Hindlimb muscle (tissue), 1 donor: ENCODE data around the gene ATG9A. TPM values are rescaled to one million over a fixed set of nuclear protein-coding genes. Genes with fewer than 3 reads are reported as not detected.
"Not testable (repeated sequence)": the region's sequence is repeated elsewhere in the genome, so short reads cannot be mapped to it uniquely, and the experiment has no call there.

ENCODE experiments used
- DNase-seq: peaks from one replicate; pipeline ENCODE4 v3.0.0-alpha.2; 2013
- polyA plus RNA-seq: library from polyadenylated mRNA; unstranded; fragments of 120-200 nt; gene quantifications from one replicate; pipeline ENCODE4 v1.2.1, GENCODE V29; 2013; ENCODE audit not compliant: insufficient read length

ATG9A gene
- polyA plus RNA-seq, 1 donor: 35.9 TPM

DNA sequence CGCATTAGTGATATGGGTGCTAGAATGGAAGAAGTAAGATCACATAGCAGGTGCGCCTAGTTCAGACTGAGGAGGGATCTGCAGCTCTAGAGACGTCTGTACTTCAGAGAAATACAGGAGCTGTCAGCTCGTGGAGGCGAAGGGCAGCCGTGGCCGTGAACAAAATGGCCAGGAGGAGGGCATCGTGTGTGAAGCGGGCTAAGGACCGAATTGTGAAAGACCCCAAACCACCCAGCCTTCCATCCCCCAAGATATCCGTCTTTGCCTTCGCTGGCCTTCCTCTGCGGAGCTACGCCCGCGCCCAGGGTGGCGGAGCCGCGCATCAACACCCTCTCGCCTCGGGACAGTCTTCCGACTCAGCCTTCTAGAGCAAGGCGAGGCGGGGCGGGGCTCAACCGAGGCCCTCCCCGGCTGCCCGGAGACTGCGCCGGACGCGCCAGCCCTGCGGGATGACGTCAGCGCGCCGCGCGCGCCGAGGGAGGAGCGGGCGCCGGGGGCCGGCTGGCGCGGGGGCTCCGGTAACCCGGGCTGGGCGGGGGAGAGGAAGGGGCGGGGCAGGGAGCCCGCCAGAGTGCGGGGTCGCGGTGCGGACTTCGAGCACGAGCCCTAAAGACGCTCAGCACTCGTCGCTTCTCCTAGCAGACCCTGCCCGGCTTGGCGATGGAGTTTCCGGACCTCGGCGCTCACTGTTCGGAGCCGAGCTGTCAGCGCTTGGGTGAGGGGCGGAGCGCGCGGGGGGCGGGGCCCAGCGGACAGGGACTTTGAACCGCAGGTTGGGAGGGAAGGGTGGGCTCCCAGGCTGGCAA is 22.9 kb downstream of the ATG9A start, which contains the start of gene ZFAND2B:
ZFAND2B (plus strand) TSS at position 455 of the 806 bp plus-strand sequence; CDS start at position 661, 206 bp downstream.
- peak; percentile 99 for DNase-seq

DNA sequence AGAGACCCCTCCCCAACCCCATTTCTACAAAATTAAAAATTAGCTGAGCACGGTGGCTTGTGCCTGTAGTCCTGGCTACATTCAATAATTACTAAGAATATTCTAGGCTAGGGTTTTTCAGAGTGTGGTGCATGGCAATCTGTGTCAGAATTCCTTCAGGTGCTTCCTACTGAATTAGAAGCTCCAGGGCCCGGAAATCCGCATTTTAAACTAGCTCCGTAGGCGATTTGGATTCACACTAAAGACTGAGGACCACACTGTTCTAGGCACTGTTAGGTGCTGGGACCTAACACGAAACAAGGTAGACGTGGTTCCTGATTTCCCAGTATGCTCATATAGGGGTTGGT is 23.5 kb downstream of the ATG9A start:
- DNase-seq: no peak

DNA sequence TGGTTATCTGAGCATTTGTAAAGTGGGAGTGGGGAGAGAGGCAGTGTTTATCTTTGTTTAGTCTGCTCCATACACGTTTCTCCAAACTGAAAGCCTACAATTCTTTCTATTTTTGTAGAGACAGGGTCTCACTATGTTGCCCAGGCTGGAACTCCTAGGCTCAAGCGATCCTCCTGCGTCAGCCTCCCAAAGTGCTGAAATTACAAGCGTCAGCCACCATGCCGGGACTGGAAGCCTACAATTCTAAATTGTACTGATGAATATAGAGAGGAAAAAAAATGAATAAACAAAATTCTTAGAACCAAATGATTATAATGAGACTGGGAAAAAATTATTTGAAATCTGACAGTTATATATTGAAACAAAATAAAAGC is 24.3 kb downstream of the ATG9A start:
- no peak for DNase-seq

DNA sequence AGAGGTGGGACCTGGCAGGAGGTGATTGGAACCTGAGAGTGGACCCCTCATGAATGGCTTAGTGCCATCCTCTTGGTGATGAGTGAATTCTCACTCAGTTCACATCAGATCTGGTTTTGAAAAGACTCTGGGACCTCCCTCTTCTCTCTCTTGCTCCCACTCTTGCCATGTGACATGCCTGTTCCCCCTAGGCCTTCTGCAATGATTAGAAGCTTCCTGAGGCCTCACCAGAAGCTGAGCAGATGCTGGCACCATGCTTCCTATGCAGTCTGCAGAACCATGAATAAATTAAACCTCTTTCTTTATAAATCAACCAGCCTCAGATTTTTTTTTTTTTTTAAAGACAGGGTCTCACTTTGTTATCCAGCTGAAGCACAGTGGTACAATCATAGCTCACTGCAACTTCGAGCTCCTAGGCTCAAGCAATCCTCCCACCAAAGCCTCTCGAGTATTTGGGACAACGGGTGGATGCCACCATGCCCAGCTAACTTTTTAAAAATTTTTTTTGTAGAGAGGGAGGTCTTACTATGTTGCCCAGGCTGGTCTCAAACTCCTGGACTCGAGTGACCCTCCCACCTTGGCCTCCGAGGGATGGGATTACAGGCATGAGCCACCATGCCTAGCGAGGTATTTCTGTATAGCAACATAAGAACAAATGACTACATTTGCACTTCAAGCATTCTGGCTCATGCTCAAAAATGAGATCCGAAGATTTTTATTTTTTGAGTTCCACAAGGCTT is 24.8 kb downstream of the ATG9A start:
- no peak for DNase-seq

DNA sequence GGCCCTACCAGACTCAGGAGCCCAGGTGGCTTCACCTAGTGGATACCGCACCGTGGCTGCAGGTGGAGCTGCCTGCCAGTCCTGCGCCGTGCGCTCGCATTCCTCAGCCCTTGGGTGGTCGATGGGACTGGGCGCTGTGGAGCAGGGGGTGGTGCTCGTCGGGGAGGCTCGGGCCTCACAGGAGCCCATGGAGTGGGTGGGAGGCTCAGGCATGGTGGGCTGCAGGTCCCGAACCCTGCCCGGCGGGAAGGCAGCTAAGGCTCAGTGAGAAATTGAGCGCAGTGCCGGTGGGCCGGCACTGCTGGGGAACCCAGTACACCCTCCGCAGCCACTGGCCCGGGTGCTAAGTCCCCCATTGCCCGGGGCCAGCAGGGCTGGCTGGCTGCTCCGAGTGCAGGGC is 28.1 kb downstream of the ATG9A start:
- not testable (repeated sequence) for DNase-seq

DNA sequence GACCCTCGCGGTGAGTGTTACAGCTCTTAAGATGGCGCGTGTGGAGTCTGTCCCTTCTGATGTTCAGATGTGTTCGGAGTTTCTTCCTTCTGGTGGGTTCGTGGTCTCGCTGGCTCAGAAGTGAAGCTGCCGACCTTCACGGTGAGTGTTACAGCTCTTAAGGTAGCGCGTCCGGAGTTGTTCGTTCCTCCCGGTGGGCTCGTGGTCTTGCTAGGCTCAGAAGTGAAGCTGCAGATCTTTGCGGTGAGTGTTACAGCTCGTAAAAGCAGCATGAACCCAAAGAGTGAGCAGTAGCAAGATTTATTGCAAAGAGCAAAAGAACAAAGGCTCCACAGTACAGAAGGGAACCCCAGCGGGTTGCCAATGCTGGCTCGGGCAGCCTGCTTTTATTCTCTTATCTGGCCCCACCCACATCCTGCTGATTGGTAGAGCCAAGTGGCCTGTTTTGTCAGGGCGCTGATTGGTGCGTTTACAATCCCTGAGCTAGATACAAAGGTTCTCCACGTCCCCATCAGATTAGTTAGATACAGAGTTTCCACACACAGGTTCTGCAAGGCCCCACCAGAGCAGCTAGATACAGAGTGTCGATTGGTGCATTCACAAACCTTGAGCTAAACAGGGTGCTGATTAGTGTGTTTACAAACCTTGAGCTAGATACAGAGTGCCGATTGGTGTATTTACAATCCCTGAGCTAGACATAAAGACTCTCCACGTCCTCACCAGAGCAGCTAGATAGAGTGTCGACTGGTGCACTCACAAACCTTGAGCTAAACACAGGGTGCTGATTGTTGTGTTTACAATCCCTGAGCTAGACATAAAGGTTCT is 28.7 kb downstream of the ATG9A start:
- DNase-seq: not testable (repeated sequence)

DNA sequence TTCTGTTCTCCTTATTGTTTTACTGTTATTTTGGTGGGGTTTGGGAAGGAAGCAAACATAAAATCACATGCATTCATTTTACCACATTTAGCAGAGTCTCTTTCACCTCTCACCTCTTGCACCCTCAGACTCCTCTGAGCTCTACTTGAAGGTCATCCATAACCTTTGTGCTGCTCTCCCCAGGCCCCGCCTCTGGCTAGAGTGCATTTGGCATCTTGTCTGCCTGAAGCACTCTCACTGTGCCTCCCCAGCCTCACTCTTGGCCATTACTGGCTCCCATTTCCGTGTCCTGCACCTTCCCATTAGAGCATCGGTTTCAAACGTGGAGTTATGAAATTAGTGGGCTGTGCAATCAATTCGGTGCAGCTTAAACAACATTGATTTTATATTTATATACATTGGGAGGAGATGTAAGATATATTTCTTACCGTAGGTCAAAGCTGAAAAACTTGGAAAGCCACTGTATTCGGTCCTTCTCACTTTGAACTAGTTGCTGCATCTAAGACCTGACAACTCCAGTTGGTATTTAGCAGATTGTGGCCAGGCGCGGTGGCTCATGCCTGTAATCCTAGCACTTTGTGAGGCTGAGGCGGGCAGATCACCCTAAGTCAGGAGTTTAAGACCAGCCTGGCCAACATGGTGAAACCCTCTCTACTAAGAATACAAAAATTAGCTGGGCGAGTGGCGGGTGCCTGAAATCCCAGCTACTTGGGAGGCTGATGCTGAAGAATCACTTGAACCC is 29.8 kb downstream of the ATG9A start:
- DNase-seq: no peak

DNA sequence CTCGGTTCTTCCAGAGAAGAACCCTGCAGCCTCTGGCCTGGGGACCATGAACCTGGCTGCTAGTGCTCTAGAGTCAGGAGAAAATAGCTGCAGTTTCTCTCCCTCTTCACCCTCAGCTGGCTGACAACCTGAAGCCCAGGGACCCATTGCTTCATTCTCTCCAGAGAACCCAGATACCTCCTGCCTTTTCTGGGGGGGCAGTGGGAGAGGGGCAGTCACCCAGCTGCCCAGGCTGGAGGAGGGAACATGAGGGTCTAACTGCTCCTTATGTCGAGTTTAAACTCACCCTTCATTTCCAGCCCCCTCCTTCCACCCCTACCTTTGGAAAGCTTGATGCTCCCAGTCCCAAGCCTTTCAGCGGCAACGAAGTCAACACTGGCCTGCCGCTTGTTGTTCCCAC is 30.5 kb downstream of the ATG9A start:
- DNase-seq: no peak

DNA sequence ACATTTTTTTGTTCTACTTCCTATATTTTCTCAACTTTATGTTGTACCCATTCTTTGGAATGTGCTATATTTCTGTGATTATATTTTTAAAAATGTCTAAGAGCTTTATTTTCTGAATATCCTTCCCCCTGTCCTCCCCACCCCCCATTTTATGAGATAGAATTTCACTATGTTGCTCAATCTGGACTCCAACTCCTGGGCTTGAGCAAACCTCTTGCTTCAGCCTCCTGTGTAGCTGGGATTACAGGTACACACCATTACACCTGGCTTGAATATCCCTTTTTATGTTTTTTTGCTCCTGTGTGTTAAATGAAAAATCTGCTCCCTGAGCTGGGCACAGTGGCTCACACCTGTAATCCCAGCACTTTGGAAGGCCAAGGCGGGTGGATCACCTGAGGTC is 32.0 kb downstream of the ATG9A start:
- no peak for DNase-seq

DNA sequence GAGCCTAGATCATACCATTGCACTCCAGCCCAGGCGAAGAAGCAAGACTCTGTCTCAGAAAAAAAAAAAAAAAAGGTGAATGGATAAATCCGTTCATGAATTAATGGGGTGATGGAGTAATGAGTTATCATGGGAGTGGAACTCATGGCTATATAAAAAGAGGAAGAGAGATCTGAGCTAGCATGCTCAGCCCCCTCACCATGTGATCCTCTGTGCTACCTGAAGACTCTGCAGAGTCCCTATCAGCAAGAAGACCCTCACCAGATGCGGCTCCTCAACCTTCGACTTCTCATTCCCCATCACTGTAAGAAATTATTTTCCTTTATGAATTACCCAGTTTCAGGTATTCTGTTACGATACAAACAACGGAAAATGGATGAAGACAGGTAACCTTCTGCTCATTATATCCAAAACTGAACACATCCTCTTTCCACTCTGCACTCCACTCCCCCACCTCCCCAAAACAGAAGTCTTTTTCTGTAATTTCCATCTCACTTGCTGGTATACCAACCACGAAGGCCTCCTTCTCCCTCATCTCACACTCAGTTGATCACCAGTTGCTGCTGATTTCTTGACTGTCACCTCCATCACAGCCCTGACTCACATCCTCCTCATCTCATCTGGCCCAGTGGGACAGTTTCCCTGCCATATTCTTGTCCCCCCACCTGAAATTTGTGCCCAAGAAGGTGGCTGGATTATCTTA is 42.5 kb downstream of the ATG9A start:
- DNase-seq: no peak

DNA sequence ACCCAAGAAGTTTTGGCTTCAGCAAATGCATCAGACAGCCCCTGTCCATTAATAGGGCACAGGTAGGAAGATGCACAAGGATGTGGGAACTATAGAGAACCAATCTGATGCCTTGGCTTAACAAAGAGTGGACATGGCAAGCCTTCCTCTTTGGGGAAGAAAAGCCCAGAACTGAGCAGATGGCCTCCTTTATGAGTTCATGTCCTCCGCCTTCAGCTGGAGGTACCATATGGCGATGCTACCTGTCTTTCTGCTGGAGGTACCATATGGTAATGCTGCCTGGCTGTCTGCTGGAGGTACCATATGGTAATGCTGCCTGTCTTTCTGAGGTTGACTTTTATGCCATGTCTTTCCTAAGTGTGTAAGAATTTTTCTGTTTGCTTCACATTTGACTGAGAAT is 45.3 kb downstream of the ATG9A start:
- DNase-seq: no peak

DNA sequence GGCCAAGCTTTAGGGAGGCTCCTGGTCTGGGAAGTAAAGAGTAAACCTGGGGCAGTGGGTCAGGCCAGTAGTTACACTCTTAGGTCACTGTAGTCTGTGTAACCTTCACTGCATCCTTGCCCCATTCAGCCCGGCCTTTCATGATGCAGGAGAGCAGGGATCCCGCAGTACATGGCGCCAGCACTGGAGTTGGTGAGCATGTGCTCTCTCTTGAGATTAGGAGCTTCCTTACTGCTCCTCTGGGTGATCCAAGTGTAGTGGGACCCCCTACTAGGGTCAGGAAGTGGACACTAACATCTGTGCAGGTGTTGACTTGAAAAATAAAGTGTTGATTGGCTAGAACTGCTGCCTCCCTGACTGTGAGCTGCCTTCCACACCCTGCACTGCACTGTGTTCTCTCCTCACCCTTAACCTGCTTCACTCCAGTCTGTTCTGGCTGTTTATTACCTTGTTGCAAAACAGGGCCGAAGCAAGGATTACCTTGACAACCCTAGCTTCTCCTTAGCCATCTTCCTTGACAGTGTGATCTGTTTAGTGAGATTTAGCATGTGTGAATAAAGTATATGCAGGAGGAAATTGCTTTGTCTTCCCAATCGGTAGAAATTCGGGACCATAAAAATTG is 46.2 kb downstream of the ATG9A start:
- no peak for DNase-seq

DNA sequence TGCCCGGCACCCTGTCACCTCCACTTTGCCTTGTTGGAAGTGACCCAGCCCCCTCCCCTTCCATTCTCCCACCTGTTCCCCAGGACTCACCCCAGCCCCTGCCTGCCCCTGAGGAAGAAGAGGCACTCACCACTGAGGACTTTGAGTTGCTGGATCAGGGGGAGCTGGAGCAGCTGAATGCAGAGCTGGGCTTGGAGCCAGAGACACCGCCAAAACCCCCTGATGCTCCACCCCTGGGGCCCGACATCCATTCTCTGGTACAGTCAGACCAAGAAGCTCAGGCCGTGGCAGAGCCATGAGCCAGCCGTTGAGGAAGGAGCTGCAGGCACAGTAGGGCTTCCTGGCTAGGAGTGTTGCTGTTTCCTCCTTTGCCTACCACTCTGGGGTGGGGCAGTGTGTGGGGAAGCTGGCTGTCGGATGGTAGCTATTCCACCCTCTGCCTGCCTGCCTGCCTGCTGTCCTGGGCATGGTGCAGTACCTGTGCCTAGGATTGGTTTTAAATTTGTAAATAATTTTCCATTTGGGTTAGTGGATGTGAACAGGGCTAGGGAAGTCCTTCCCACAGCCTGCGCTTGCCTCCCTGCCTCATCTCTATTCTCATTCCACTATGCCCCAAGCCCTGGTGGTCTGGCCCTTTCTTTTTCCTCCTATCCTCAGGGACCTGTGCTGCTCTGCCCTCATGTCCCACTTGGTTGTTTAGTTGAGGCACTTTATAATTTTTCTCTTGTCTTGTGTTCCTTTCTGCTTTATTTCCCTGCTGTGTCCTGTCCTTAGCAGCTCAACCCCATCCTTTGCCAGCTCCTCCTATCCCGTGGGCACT is 46.9 kb downstream of the ATG9A start:
- DNase-seq: no peak

DNA sequence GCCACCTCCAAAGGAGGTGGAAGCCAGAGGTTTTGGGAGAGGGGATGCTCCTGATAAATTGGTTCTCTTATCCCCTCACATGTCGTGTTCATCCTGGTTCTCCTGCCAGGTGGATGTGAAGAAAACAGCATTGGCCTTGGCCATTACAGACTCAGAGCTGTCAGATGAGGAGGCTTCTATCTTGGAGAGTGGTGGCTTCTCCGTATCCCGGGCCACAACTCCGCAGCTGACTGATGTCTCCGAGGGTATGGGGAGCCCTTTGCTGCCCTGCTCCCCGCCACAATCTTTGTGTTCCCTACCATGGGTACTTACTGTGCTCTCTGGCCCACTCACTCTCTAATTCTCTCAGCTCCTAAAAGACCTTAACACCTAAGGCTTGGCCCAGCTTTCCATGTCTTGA is 47.9 kb downstream of the ATG9A start:
- DNase-seq: no peak

DNA sequence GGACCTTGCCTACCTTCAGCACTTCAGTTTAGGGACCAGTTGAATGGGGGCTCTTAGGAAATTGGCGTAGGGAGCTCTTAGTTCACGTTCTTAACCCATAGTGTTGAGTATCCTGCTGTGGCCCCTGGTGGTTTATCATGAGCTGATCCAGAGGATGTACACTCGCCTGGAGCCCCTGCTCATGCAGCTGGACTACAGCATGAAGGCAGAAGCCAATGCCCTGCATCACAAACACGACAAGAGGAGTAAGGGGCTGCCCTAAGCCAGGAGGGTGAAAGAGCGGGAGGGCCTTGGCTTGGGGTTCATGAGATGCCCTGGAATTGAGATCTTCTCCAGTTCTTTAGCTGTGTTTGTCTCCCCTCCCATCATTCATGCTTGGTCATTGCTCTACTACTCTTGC is 48.5 kb downstream of the ATG9A start:
- DNase-seq: no peak

DNA sequence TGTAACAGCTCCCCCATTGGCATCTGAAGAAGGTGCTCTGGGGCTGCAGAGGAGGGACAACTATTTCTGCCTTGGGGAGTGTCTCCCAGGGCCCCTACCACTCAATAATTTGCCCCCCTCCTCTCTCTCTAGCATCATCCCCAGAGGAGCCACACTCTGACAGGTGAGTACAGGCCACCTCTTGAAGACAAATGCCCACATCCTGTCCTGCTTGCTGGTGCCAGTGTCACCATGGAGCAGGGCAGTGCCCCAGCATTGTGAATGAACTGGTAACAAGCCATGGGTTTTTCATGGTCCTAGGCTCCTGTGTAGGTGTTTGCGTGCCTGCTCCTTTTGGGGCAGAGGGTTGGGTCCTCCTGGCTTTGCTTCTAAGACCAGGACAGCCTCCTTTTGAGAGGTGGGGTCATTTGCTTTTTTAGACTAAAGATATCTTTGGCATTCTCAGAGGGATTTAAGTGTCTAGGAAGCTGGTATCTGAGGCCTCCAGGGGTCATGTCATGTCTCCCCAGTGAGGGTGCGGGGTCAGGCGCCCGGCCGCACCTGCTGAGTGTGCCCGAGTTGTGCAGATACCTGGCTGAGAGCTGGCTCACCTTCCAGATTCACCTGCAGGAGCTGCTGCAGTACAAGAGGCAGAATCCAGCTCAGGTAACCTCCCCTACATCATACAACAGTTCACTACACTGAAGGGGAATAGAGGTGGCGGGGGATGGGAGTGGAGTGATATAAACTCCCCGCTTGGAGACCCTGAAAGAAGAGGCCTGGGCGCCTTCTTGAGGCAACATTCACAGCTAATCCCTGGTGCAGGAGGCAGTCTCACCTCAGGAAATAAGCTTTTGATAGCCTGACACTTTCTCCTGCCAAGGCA is 49.6 kb downstream of the ATG9A start:
- no peak for DNase-seq

DNA sequence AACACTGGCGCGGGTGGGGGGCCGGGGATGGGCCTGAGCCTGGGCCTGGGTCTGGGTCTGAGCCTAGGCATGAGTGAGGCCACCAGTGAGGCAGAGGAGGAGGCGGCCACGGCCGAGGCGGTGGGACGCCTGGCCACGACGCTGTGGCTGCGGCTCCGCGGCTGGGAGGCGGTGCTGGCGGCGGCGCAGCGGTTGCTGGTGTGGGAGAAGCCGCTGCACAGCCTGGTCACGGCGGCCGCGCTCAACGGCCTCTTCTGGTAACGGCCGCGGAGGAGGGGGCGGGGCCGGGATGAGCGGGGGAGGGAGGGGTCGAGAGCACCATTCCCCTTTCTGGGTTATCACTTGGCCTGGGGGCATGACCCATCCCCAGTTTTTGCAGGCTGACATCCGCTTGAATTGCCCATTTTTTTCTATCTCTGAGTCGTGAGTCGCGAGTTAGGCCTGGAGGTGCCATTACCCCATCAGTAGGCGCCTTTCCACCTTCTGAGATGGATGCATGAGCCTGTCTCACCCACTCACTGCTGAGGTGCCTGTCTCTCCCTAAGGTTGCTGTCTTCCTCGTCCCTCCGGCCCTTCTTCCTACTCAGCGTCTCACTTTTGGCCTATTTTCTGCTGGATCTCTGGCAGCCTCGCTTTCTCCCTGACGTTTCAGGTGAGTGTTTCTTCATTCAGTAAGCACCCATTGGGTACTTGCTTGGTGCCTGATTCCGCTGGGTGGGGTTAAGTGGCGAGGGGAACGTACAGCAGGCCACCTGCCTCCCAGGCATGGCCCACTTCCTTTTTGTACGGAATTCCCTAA is 50.9 kb downstream of the ATG9A start:
- peak; percentile 25 for DNase-seq

DNA sequence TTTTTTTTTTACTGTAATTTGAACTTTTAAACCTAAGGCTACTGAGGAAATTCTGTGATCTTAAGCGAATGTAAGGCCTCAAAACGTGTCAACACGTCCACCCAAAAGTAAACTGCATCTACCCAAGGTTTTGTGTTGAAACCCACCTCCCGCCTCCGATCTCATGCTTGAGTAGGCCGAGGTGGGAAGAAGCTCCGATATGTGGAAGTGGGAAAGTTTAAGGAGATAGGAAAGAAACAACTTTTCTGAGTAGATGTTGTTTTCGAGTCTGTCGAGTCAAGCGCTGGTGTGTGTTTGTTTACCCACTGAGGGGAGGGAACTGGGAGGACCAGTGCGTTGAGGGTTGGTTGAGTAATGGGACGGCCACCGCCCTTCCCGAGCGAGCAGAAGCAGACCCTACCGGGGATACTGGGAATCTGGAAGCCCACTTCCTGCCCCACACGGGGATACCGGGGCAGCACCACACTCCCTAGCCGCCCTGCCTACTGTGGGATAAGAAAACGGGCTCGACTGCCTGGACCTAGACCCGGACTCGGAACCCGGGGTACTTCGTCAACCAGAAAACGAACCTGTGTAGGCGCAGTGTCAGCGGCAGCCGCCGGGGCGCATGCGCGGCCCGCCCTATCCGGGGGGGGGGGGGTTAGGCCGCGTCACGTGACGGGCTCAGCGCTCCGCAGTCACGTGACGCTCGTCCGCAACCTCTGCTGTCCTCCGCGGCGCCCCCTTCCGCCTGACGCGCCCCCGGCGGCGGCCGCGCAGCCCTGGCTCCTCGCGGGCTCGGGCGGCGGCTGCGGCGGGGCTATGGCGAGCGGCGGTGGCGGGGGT is 51.7 kb downstream of the ATG9A start, which contains the start of gene RETREG2:
RETREG2 (plus strand) TSS at position 724 of the 825 bp plus-strand sequence; CDS start at position 802, 78 bp downstream.
- peak; percentile 96 for DNase-seq
